Measurements from ENCODE around the gene SERPINA10.
"Not testable (repeated sequence)": the region's sequence is repeated elsewhere in the genome, so short reads cannot be mapped to it uniquely, and the experiment has no call there.

DNA sequence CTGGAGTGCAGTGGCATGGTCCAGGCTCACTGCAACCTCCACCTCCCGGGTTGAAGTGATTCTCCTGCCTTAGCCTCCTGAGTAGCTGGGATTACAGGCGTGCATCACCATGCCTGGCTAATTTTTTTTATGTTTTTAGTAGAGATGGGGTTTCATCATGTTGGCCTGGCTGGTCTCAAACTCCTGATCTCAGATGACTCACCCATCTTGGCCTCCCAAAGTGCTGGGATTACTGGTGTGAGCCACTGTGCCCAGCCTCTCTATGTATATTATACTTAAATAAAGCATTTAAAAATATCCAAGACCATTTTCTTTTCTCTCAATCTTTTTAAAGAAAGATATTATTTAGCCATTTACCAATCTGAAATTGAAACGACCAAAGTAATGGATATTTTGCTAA, 28.9 kb downstream of the SERPINA10 start:
- TF ChIP-seq, protein P1, sequence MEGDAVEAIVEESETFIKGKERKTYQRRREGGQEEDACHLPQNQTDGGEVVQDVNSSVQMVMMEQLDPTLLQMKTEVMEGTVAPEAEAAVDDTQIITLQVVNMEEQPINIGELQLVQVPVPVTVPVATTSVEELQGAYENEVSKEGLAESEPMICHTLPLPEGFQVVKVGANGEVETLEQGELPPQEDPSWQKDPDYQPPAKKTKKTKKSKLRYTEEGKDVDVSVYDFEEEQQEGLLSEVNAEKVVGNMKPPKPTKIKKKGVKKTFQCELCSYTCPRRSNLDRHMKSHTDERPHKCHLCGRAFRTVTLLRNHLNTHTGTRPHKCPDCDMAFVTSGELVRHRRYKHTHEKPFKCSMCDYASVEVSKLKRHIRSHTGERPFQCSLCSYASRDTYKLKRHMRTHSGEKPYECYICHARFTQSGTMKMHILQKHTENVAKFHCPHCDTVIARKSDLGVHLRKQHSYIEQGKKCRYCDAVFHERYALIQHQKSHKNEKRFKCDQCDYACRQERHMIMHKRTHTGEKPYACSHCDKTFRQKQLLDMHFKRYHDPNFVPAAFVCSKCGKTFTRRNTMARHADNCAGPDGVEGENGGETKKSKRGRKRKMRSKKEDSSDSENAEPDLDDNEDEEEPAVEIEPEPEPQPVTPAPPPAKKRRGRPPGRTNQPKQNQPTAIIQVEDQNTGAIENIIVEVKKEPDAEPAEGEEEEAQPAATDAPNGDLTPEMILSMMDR (conservative IDR thresholded peaks at IDR 0.05; ENCODE audit: low read length) = not testable (repeated sequence)
- TF ChIP-seq EZH2phosphoT487 (IDR thresholded peaks at IDR 0.05; ENCODE audit: borderline replicate concordance) = not testable (repeated sequence)
